Activated CD4-positive, alpha-beta memory T cell treated with anti-CD3 and anti-CD28 coated beads for 36 hours (primary cell): ENCODE results near the gene UBE2H. TPM values are rescaled to one million over a fixed set of nuclear protein-coding genes. Genes with fewer than 3 reads are reported as not detected.
"Not testable (repeated sequence)": the region's sequence is repeated elsewhere in the genome, so short reads cannot be mapped to it uniquely, and the experiment has no call there.

Experiments used
- CTCF ChIA-PET: fragments of 350-600 bp; sonication (Branson Sonifier 250); formaldehyde crosslinking; loops from one replicate; lab custom pipeline; 2021; ENCODE audit warnings: antibody characterized with exemption, inconsistent platforms; lab: Charles Lee
- POLR2A ChIA-PET: fragments of 350-600 bp; sonication (Branson Sonifier 250); formaldehyde crosslinking; loops from one replicate; lab custom pipeline; 2021; ENCODE audit warnings: antibody characterized with exemption; lab: Charles Lee
- DNase-seq: peaks from one replicate; pipeline ENCODE4 v3.0.0-alpha.2; 2020
- H3K27ac Mint-ChIP-seq: one replicate; pipeline ENCODE4 v1.8.0; 2021; ENCODE audit warnings: mixed read lengths
- H3K27me3 Mint-ChIP-seq: one replicate; pipeline ENCODE4 v1.8.0; 2021; ENCODE audit warnings: mixed read lengths
- H3K36me3 Mint-ChIP-seq: one replicate; pipeline ENCODE4 v1.8.0; 2021; ENCODE audit warnings: mixed read lengths
- H3K4me1 Mint-ChIP-seq: one replicate; pipeline ENCODE4 v1.8.0; 2021; ENCODE audit warnings: low read depth, mixed read lengths
- H3K4me3 Mint-ChIP-seq: one replicate; pipeline ENCODE4 v1.8.0; 2021; ENCODE audit warnings: mild to moderate bottlenecking, mixed read lengths
- H3K9me3 Mint-ChIP-seq: one replicate; pipeline ENCODE4 v1.8.0; 2021; ENCODE audit warnings: mixed read lengths
- intact Hi-C: fragments of 100-400 bp; cut with micrococcal nuclease; formaldehyde crosslinking; loops from one replicate; pipeline ENCODE4 v1.15.1; 2023
- total RNA-seq, 2 experiments: library from RNA; stranded (reverse); gene quantifications; one replicate each; pipeline ENCODE4 v1.2.3, GENCODE V29; 2021

UBE2H gene
- total RNA-seq, 2 experiments from 2014 or later: 33.6 to 37.1 TPM

- CTCF ChIA-PET: interaction anchor here (0.8 kb wide), 1 partner anchor 40 kb away, joined by 5 read pairs; no protein-coding TSS in a partner anchor
- POLR2A ChIA-PET: no interaction called here
- peaks cover 10% of the 10 kb centered on the region for H3K36me3 Mint-ChIP-seq
- DNase-seq: no peak
- intact Hi-C loops: no loop called here
- H3K27me3 Mint-ChIP-seq: no peaks in the 10 kb centered on the region
- peaks cover 2% of the 10 kb centered on the region for H3K9me3 Mint-ChIP-seq
- no peak overlapping the region for H3K27ac Mint-ChIP-seq
- H3K4me3 Mint-ChIP-seq: no peak overlapping the region
- peaks cover 43% of the 10 kb centered on the region for H3K4me1 Mint-ChIP-seq
Measured at GRCh38 chr7:129865093-129865924, 87.5 kb downstream of the UBE2H start.

- POLR2A ChIA-PET, H3K27ac Mint-ChIP-seq, H3K27me3 Mint-ChIP-seq, H3K9me3 Mint-ChIP-seq, H3K4me3 Mint-ChIP-seq, DNase-seq: not testable (repeated sequence)
- Mint-ChIP-seq H3K4me1 (peaks cover 49% of the 10 kb centered on the region), H3K36me3 (peaks cover 10% of the 10 kb centered on the region)
- CTCF ChIA-PET: interaction anchor here (0.8 kb wide), 2 partner anchors 39 to 146 kb away, joined by 4 to 5 read pairs; no protein-coding TSS in a partner anchor
- intact Hi-C loops: loop anchor here (5.0 kb wide), 1 partner anchor 43 kb away; no protein-coding TSS in a partner anchor
Measured at GRCh38 chr7:129864676-129865075, 88.1 kb downstream of the UBE2H start.

GRCh38 chr7:129864042-129864441, 88.7 kb downstream of the UBE2H start:
- ChIA-PET POLR2A (no interaction called here), CTCF (interaction anchor here (0.8 kb wide), 1 partner anchor 147 kb away, joined by 4 read pairs; no protein-coding TSS in a partner anchor)
- DNase-seq: no peak
- Mint-ChIP-seq H3K36me3 (peaks cover 7% of the 10 kb centered on the region), H3K4me1 (peaks cover 55% of the 10 kb centered on the region), H3K27me3 (no peaks in the 10 kb centered on the region), H3K9me3 (peaks cover 2% of the 10 kb centered on the region), H3K27ac (no peak overlapping the region), H3K4me3 (no peak overlapping the region)
- intact Hi-C loops: loop anchor here (5.0 kb wide), 1 partner anchor 43 kb away; no protein-coding TSS in a partner anchor

- DNase-seq: no peak
- intact Hi-C loops: loop anchor here (5.0 kb wide), 1 partner anchor 45 kb away; no protein-coding TSS in a partner anchor
- peaks cover 2% of the 10 kb centered on the region for H3K9me3 Mint-ChIP-seq
- ChIA-PET POLR2A (no interaction called here), CTCF (interaction anchor here (0.9 to 1.0 kb wide), 2 partner anchors 33 to 165 kb away, joined by 3 read pairs; no protein-coding TSS in a partner anchor)
- H3K27me3 Mint-ChIP-seq: no peaks in the 10 kb centered on the region
- H3K4me1 Mint-ChIP-seq: peaks cover 61% of the 10 kb centered on the region
- H3K27ac Mint-ChIP-seq: no peak overlapping the region
- peaks cover 1% of the 10 kb centered on the region for H3K36me3 Mint-ChIP-seq
- H3K4me3 Mint-ChIP-seq: no peak overlapping the region
Measured at GRCh38 chr7:129862682-129863081, 90.1 kb downstream of the UBE2H start.

GRCh38 chr7:129860784-129861183, 92.0 kb downstream of the UBE2H start:
- H3K27ac Mint-ChIP-seq, DNase-seq, H3K27me3 Mint-ChIP-seq, H3K9me3 Mint-ChIP-seq, POLR2A ChIA-PET, H3K36me3 Mint-ChIP-seq, H3K4me3 Mint-ChIP-seq: not testable (repeated sequence)
- CTCF ChIA-PET: interaction anchor here (1.1 kb wide), 1 partner anchor 31 kb away, joined by 4 read pairs; no protein-coding TSS in a partner anchor
- peaks cover 63% of the 10 kb centered on the region for H3K4me1 Mint-ChIP-seq
- intact Hi-C loops: loop anchor here (5.0 kb wide), 1 partner anchor 47 kb away; no protein-coding TSS in a partner anchor

GRCh38 chr7:129859183-129859582, 93.6 kb downstream of the UBE2H start:
- H3K4me1 Mint-ChIP-seq: peaks cover 66% of the 10 kb centered on the region
- CTCF ChIA-PET: no interaction called here
- POLR2A ChIA-PET: no interaction called here
- H3K4me3 Mint-ChIP-seq: no peak overlapping the region
- no peaks in the 10 kb centered on the region for H3K36me3 Mint-ChIP-seq
- no peaks in the 10 kb centered on the region for H3K27me3 Mint-ChIP-seq
- no peaks in the 10 kb centered on the region for H3K9me3 Mint-ChIP-seq
- intact Hi-C loops: no loop called here
- H3K27ac Mint-ChIP-seq: no peak overlapping the region
- DNase-seq: no peak

GRCh38 chr7:129858490-129858889, 94.3 kb downstream of the UBE2H start:
- intact Hi-C loops: no loop called here
- H3K4me1 Mint-ChIP-seq: peaks cover 68% of the 10 kb centered on the region
- H3K27me3 Mint-ChIP-seq: no peaks in the 10 kb centered on the region
- no peak overlapping the region for H3K27ac Mint-ChIP-seq
- CTCF ChIA-PET: no interaction called here
- H3K36me3 Mint-ChIP-seq: no peaks in the 10 kb centered on the region
- POLR2A ChIA-PET: no interaction called here
- DNase-seq: no peak
- H3K4me3 Mint-ChIP-seq: no peak overlapping the region
- H3K9me3 Mint-ChIP-seq: no peaks in the 10 kb centered on the region

- Mint-ChIP-seq H3K9me3 (no peaks in the 10 kb centered on the region), H3K27me3 (no peaks in the 10 kb centered on the region), H3K27ac (no peak overlapping the region), H3K36me3 (no peaks in the 10 kb centered on the region), H3K4me3 (no peak overlapping the region), H3K4me1 (peaks cover 64% of the 10 kb centered on the region)
- CTCF ChIA-PET: no interaction called here
- intact Hi-C loops: no loop called here
- POLR2A ChIA-PET: no interaction called here
- DNase-seq: no peak
Measured at GRCh38 chr7:129857313-129857712, 95.4 kb downstream of the UBE2H start.

GRCh38 chr7:129855935-129856717, 96.6 kb downstream of the UBE2H start:
- POLR2A ChIA-PET: no interaction called here
- Mint-ChIP-seq H3K27me3 (no peaks in the 10 kb centered on the region), H3K4me3 (no peak overlapping the region), H3K9me3 (no peaks in the 10 kb centered on the region), H3K27ac (no peak overlapping the region), H3K36me3 (no peaks in the 10 kb centered on the region), H3K4me1 (peaks cover 62% of the 10 kb centered on the region)
- CTCF ChIA-PET: interaction anchor here (0.8 kb wide), 1 partner anchor 31 kb away, joined by 3 read pairs; no protein-coding TSS in a partner anchor
- no peak for DNase-seq
- intact Hi-C loops: no loop called here

GRCh38 chr7:129855234-129855673, 97.5 kb downstream of the UBE2H start:
- H3K27ac Mint-ChIP-seq: no peak overlapping the region
- CTCF ChIA-PET: no interaction called here
- H3K27me3 Mint-ChIP-seq: no peaks in the 10 kb centered on the region
- H3K36me3 Mint-ChIP-seq: no peaks in the 10 kb centered on the region
- H3K4me3 Mint-ChIP-seq: no peak overlapping the region
- intact Hi-C loops: no loop called here
- POLR2A ChIA-PET: no interaction called here
- H3K9me3 Mint-ChIP-seq: no peaks in the 10 kb centered on the region
- H3K4me1 Mint-ChIP-seq: peaks cover 55% of the 10 kb centered on the region
- no peak for DNase-seq

- H3K9me3 Mint-ChIP-seq: no peaks in the 10 kb centered on the region
- no peak overlapping the region for H3K4me3 Mint-ChIP-seq
- peaks cover 47% of the 10 kb centered on the region for H3K4me1 Mint-ChIP-seq
- CTCF ChIA-PET: no interaction called here
- no peaks in the 10 kb centered on the region for H3K27me3 Mint-ChIP-seq
- H3K27ac Mint-ChIP-seq: no peak overlapping the region
- POLR2A ChIA-PET: no interaction called here
- no peaks in the 10 kb centered on the region for H3K36me3 Mint-ChIP-seq
- no peak for DNase-seq
- intact Hi-C loops: no loop called here
Measured at GRCh38 chr7:129854401-129854800, 98.4 kb downstream of the UBE2H start.
